Activated T-cell treated with anti-CD3 and anti-CD28 coated beads, Interleukin-2, amount 50 U/mL, for 72 hours (primary cell): Measurements from ENCODE around the gene COL2A1. TPM values are rescaled to one million over a fixed set of nuclear protein-coding genes. Genes with fewer than 3 reads are reported as not detected.

Experiments
- ATAC-seq, 2 donors: fragments of 150-1000 bp; cut with Tn5 transposase; replicated peaks in 1 of 2; 2 replicates each; pipeline ENCODE4 v1.10.0; 2021; ENCODE audit warnings: moderate library complexity in 2 of 2, mild to moderate bottlenecking in 1 of 2
- DNase-seq, 2 donors: peaks; one replicate each; pipeline ENCODE4 v3.0.0; 2021 to 2022; ENCODE audit warnings: mixed read lengths in 1 of 2
- H3K27ac Mint-ChIP-seq: one replicate; pipeline ENCODE4 v1.8.0; 2022; ENCODE audit warnings: mild to moderate bottlenecking, moderate library complexity, mixed read lengths
- H3K27me3 Mint-ChIP-seq: one replicate; pipeline ENCODE4 v1.8.0; 2022; ENCODE audit warnings: low read depth, mixed read lengths
- H3K36me3 Mint-ChIP-seq, 2 donors: one replicate each; pipeline ENCODE4 v1.8.0; 2022; ENCODE audit warnings: mixed read lengths in 2 of 2, mild to moderate bottlenecking in 1 of 2; ENCODE audit not compliant: insufficient read depth in 2 of 2
- H3K4me1 Mint-ChIP-seq: one replicate; pipeline ENCODE4 v1.8.0; 2022; ENCODE audit warnings: low read depth, mixed read lengths
- H3K4me3 Mint-ChIP-seq, 2 donors: one replicate each; pipeline ENCODE4 v1.8.0; 2022; ENCODE audit warnings: mild to moderate bottlenecking in 2 of 2, mixed read lengths in 2 of 2, moderate library complexity in 2 of 2
- H3K9me3 Mint-ChIP-seq, 2 donors: one replicate each; pipeline ENCODE4 v1.8.0; 2022; ENCODE audit warnings: mixed read lengths in 2 of 2
- total RNA-seq, 2 donors: library from RNA; stranded (reverse); gene quantifications; one replicate each; pipeline ENCODE4 v1.2.3, GENCODE V29; 2022

COL2A1 gene
- total RNA-seq, 2 donors from 2014 or later: 0.14 TPM; not detected in 1

DNA sequence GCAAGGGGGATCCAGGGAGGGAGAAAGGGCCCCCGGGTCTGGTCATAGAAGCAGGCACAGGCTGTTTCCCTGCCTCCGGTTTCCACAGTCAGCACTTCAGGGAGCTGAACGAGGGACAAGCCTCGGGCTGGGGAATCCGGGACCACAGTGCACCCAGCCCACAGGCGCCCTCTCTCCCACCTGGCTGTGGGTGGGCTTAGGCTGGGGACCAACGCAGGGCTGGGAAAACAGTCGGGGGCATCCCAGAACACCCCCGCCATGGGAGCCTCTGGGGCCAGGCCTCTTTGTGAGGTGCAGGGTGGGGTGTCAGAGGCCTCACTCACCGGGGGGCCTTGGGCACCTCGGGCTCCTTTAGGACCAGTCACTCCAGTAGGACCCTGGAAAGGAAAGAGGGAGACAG, 24.6 kb downstream of the COL2A1 start:
- Mint-ChIP-seq H3K27ac (no peak overlapping the region), H3K36me3 (no peaks in the 10 kb centered on the region), H3K27me3 (no peaks in the 10 kb centered on the region), H3K4me1 (no peaks in the 10 kb centered on the region), H3K9me3 (no peaks in the 10 kb centered on the region), H3K4me3 (no peak overlapping the region)
- DNase-seq (no peak), ATAC-seq (no peak)

DNA sequence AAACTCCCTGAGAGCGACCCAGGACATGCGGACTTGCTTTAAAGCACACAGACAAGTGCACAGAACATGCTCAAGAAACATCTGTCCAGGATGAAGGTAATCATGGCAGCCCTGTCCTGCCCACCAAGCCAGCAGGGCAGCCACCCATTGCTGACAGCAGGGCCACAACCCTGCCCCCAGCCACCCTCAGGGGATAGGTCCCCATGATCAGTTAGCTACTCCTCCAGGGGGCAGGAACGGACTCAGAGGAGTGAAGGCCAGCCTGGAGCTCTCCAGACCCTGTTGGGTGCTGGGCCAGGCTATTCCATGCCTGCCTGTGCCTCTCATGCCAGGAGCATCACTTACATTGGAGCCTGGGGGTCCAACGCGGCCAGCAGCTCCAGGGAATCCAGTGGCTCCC, 25.1 kb downstream of the COL2A1 start:
- Mint-ChIP-seq H3K4me1 (no peaks in the 10 kb centered on the region), H3K9me3 (no peaks in the 10 kb centered on the region), H3K36me3 (no peaks in the 10 kb centered on the region), H3K27me3 (no peaks in the 10 kb centered on the region), H3K27ac (no peak overlapping the region), H3K4me3 (no peak overlapping the region)
- DNase-seq: no peak
- no peak for ATAC-seq

DNA sequence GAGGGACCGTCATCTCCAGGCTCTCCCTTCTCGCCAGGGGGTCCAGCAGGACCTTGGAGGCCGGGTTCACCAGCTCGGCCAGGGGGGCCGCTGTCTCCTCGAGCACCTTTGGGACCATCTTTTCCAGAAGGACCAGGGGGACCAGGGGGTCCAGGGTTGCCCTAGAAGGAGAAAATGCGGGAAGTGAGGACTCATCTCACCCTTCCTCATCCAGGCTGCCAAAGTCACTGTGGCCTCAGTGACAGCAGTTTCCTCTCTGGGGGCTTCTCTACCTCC, 25.7 kb downstream of the COL2A1 start:
- no peaks in the 10 kb centered on the region for H3K27me3 Mint-ChIP-seq
- no peak overlapping the region for H3K27ac Mint-ChIP-seq
- H3K4me1 Mint-ChIP-seq: no peaks in the 10 kb centered on the region
- DNase-seq: no peak
- no peaks in the 10 kb centered on the region for H3K36me3 Mint-ChIP-seq
- no peak overlapping the region for H3K4me3 Mint-ChIP-seq
- no peak for ATAC-seq
- no peaks in the 10 kb centered on the region for H3K9me3 Mint-ChIP-seq

DNA sequence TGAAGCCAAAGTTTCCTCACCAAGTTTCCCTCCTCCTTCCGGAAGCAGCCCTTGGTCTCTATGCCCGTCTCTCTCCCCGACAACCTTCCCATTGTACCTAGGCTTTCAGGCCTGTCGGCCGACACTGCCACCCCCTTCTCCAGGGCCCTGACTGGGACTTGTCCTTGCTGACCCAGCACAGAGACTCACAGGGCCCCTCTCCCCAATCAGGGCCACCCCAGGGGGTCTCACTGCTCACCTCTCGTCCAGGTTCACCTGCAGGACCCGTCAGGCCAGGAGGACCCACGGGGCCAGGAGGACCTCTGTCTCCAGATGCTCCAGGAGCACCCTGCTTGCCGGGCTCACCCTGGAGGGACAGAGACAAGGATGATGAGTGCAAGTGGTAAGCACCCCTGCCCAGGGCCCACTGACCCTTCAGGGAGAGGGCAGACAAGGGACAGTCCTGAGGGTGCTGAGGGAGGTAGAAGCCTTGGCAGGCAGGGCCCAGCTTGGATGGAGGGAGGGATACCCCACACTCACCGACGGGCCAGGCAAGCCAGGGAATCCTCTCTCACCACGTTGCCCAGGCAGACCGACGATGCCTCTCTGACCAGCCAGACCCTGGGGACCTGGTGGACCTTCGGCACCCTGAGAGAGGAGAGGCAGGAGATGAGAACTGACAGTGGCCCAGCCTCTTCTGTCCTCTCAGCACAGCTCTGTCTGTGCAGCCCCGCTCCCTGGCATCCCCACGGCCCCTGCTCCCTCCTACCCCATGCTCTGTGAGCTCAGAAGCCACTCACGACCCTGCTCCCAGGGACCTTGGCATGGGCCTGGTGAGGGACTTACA, 26.3 kb downstream of the COL2A1 start:
- H3K27me3 Mint-ChIP-seq: no peaks in the 10 kb centered on the region
- no peaks in the 10 kb centered on the region for H3K9me3 Mint-ChIP-seq
- no peak for DNase-seq
- H3K36me3 Mint-ChIP-seq: no peaks in the 10 kb centered on the region
- ATAC-seq: peak in 1 of 2 donors; percentile 12
- no peak overlapping the region for H3K27ac Mint-ChIP-seq
- no peaks in the 10 kb centered on the region for H3K4me1 Mint-ChIP-seq
- H3K4me3 Mint-ChIP-seq: no peak overlapping the region

DNA sequence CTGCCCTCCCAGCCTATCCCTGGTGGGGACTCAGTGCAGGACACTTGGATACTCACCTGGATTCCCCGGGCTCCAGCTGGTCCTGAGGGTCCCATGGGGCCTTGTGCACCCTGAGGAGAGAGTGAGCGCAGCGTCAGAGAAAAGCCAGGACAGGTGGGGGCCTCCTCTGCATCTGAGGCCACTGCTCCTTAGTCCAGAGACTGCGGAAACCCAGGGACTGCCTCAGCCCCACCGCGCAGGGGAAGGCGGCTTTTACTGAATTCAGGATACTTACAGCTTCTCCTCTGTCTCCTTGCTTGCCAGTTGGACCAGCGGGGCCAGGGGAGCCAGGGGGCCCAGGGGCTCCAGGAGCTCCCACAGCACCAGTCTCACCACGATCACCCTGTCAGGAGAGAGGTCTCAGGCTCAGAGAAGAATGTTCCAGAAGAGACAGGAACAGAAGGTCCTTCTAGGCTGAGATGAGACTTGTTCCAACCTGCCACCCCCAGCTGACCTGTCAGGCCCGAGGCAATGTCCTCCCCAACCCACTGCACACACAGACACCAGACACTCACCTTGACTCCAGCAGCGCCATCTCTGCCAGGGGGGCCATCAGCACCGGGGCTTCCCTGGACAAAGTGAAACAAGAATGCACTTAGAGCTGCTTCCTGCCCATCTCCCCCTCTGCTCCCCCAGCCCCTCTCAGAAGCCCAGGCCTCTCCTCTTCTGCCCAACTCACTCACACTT, 27.1 kb downstream of the COL2A1 start:
- Mint-ChIP-seq H3K4me1 (no peaks in the 10 kb centered on the region), H3K9me3 (no peaks in the 10 kb centered on the region), H3K36me3 (no peaks in the 10 kb centered on the region), H3K27me3 (no peaks in the 10 kb centered on the region), H3K27ac (no peak overlapping the region), H3K4me3 (no peak overlapping the region)
- DNase-seq (no peak), ATAC-seq (no peak)

DNA sequence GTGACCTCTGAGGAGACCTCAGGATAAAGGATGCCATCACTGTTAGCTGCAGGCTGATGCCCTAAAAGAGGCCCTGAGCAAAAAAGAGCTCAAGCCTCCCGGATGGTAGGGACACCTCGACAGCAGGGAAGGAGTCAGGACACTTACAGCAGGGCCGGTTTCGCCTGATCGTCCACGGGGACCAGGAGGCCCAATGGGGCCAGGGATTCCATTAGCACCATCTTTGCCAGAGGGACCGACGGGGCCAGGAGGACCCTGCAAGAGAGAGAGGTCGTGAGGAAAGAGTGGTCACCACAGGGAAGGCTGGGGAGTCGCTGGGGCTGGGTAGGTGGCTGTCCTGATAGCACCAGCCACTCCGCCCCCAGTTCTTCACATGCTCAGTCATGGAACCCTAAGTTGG, 28.5 kb downstream of the COL2A1 start:
- Mint-ChIP-seq H3K27ac (no peak overlapping the region), H3K4me1 (no peaks in the 10 kb centered on the region), H3K9me3 (no peaks in the 10 kb centered on the region), H3K36me3 (no peaks in the 10 kb centered on the region), H3K27me3 (no peaks in the 10 kb centered on the region), H3K4me3 (no peak overlapping the region)
- DNase-seq: no peak
- ATAC-seq: no peak

DNA sequence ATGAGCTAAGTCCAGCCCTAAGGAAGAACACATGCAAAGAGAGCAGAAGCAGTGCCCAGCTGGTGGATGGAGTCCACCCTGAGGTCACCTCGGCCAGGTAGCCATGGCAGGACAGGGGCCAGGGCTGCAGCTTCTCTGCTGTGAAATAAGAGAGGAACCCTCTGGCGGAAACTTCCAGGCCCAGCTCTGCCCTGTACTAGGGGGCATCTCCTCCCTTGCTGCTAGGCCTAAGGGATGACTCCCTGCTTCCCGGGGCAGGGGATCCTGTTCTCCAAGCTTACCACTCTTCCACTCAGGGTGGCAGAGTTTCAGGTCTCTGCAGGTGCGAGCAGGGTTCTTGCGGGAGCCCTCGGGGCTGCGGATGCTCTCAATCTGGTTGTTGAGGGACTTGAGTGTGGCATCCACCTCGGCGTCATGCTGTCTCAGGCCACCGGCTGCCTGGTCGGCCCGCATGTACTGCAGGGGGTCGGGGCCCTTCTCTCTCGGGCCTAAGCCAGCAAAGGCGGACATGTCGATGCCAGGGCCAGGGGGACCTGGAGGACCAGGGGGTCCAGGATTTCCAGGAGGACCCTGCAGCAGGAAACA, 29.1 kb downstream of the COL2A1 start:
- Mint-ChIP-seq H3K4me1 (no peaks in the 10 kb centered on the region), H3K4me3 (no peak overlapping the region), H3K27ac (no peak overlapping the region), H3K36me3 (no peaks in the 10 kb centered on the region), H3K27me3 (no peaks in the 10 kb centered on the region), H3K9me3 (no peaks in the 10 kb centered on the region)
- ATAC-seq (no peak), DNase-seq (no peak)

DNA sequence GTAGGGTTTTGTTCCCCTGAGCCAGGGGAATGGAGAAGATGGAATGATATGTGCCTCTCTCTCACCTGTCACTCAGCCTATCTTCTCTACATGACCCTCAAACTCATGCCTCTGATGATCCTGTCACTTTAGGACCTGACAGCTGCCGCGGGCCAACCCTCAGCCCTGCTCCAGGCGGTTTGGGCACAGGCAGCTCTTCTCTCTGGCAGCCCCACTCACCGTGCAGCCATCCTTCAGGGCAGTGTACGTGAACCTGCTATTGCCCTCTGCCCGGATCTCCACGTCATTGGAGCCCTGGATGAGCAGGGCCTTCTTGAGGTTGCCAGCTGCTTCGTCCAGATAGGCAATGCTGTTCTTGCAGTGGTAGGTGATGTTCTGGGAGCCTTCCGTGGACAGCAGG, 30.4 kb downstream of the COL2A1 start:
- Mint-ChIP-seq H3K9me3 (no peaks in the 10 kb centered on the region), H3K36me3 (no peaks in the 10 kb centered on the region), H3K4me1 (no peaks in the 10 kb centered on the region), H3K4me3 (no peak overlapping the region), H3K27me3 (no peaks in the 10 kb centered on the region), H3K27ac (no peak overlapping the region)
- DNase-seq: no peak
- ATAC-seq: no peak

DNA sequence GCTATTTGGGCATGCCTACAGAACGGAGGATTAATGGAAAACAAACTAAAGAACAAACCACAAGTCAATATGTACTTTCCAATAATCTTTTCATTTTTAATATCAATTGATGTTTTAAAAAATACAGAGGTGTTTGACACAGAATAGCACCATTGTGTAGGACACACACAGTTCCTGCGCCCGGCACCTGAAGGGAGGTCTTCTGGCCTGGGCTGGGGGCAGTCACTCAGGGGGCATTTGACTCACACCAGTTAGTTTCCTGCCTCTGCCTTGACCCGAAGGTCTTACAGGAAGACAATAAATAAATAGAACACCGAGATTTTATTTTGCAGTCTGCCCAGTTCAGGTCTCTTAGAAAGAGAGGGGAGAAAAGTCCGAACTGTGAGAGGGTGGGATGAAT, 31.4 kb downstream of the COL2A1 start:
- H3K4me1 Mint-ChIP-seq: no peaks in the 10 kb centered on the region
- DNase-seq (no peak), ATAC-seq (no peak)
- H3K36me3 Mint-ChIP-seq: no peaks in the 10 kb centered on the region
- H3K4me3 Mint-ChIP-seq: no peak overlapping the region
- H3K9me3 Mint-ChIP-seq: no peaks in the 10 kb centered on the region
- H3K27me3 Mint-ChIP-seq: no peaks in the 10 kb centered on the region
- H3K27ac Mint-ChIP-seq: no peak overlapping the region

DNA sequence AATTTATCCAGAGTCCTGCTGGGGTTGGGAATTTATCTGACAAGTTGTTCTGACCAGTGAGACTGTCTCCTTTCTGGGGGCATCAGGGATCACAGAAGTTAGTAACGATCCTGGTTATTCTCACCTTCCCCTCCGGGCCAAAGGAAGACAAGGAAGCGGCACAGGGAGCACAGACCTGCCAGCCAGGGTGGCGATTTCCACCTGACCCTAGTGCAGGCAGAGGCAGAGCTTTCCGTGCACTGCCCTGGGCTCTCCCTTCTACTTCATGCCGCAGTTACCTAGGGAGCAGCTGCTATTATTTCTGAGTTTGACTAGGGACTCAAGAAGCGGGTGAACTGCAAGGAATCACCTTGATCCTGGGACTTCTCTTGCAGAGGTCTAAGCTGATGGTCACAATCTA, 33.4 kb downstream of the COL2A1 start:
- no peak overlapping the region for H3K27ac Mint-ChIP-seq
- no peak for ATAC-seq
- H3K4me1 Mint-ChIP-seq: peaks cover 5% of the 10 kb centered on the region

DNA sequence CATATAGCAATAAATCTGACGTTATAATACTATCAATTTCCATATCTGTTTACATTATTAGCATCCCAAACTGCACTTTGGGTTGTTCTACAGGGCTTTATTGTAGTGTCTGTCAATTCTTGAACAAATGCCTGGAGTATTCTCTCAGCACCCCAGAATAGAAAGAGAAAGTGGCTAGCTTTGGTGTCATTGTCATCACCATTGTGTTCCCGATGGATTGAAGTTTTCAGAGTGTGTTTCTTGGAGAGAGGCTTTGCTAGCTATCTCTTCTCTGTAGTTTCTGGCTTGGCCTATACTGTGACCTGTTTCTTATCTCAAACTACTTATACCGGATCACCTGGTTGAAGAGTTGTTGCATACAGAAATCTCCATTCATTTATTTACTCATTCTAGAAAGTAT, 34.4 kb downstream of the COL2A1 start:
- Mint-ChIP-seq H3K4me3 (no peak overlapping the region), H3K4me1 (peaks cover 15% of the 10 kb centered on the region), H3K27ac (no peak overlapping the region), H3K9me3 (no peaks in the 10 kb centered on the region), H3K36me3 (peaks cover 5 to 18% of the 10 kb centered on the region in 2 donors), H3K27me3 (no peaks in the 10 kb centered on the region)
- DNase-seq: no peak
- ATAC-seq: no peak

More for the DNA sequence above, 33.4 kb downstream of the COL2A1 start:
- H3K27me3 Mint-ChIP-seq: no peaks in the 10 kb centered on the region
- no peak overlapping the region for H3K4me3 Mint-ChIP-seq
- H3K36me3 Mint-ChIP-seq: peaks cover 2 to 15% of the 10 kb centered on the region in 2 donors
- DNase-seq: no peak
- H3K9me3 Mint-ChIP-seq: no peaks in the 10 kb centered on the region

DNA sequence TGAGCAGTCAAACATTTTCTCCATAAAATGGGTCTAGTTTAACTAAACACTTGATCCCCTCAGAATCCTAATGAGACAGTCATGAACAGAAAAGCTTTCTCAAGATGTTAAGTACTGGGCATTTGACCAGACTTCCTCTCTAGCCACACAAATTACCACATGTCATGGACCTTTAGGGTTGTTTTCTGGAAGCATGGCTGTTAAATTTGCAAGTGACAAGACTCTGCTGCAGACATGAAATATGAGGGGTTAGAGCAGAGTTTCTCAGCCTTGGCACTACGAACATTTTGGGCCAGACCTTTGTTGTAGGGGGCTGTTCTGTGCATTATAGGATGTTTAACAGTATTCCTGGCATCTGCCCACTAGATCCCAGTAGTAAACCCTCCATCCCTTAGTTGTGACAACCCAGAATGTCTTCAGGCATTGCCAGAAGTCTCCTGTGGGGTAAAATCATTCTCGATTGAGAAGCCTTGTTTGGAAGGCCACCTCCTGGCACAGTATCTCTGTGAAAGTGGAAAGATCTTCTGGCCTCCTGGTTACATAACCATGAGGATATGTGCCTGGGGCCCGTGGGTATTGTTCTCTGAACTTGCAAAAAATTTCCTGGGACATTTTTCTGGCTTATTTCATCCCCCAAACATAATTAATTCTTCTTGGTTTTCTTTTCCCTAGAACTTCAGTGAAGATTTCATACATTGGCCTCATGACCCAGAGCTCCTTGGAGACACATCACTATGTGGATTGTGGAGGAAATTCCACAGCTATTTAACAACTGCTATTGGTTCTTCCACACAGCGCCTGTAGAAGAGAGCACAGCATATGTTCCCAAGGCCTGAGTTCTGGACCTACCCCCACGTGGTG, 36.6 kb downstream of the COL2A1 start:
- Mint-ChIP-seq H3K27ac (no peak overlapping the region), H3K4me3 (no peak overlapping the region), H3K9me3 (no peaks in the 10 kb centered on the region), H3K27me3 (peaks cover 2% of the 10 kb centered on the region), H3K4me1 (peaks cover 30% of the 10 kb centered on the region), H3K36me3 (peaks cover 5 to 23% of the 10 kb centered on the region in 2 donors)
- ATAC-seq (no peak), DNase-seq (no peak)

DNA sequence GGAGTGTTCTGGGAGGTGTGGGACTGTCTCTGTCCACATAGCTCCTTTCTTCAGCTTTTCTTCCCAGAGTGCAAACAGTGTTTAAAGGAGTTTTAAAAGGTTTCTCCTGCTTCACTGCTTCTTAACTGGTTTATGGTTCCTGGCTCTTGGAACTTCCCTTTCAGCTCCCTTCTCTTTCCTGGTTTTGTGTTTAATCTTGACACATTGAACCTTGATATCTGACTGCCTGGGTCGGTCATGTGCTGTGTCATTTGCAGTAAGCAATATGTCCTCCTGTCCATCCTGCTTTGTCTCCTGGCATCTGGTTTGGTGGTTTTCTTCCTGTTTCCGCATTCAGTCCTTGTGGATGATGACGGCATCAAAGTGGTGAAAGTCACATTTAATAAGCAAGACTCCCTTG, 38.7 kb downstream of the COL2A1 start:
- DNase-seq (no peak), ATAC-seq (no peak)
- Mint-ChIP-seq H3K36me3 (peaks cover 5 to 23% of the 10 kb centered on the region in 2 donors), H3K9me3 (no peaks in the 10 kb centered on the region), H3K27ac (no peak overlapping the region), H3K4me3 (peak overlapping the region in 1 of 2 donors; percentile 99), H3K4me1 (peaks cover 30% of the 10 kb centered on the region), H3K27me3 (peaks cover 19% of the 10 kb centered on the region)
